Keratinocyte (primary cell): ENCODE results near the gene TMEM204. TPM values are rescaled to one million over a fixed set of nuclear protein-coding genes. Genes with fewer than 3 reads are reported as not detected.
A peak's percentile ranks its signal among the peaks of the same experiment; 100 is the strongest.

ENCODE experiments used
- DNase-seq: peaks from one replicate; pipeline ENCODE4 v3.0.0-alpha.2; 2011; ENCODE audit warnings: low read depth, missing footprints, low spot score
- FAIRE-seq: peaks from 2 replicates; lab custom pipeline; 2011; peaks lifted over from hg19 to GRCh38; lab: Jason Lieb, UNC
- H2AFZ ChIP-seq: 2 replicates; pipeline ENCODE4 v1.6.0; 2012; ENCODE audit warnings: low read length, control low read depth, inconsistent platforms; ENCODE audit not compliant: control insufficient read depth
- H3K27ac ChIP-seq: 2 replicates; pipeline ENCODE4 v1.5.1; 2011; ENCODE audit warnings: low read length; ENCODE audit not compliant: control insufficient read depth, insufficient read depth
- H3K27me3 ChIP-seq: 3 replicates; pipeline ENCODE4 v1.6.0; 2011; ENCODE audit warnings: low read length; ENCODE audit not compliant: control insufficient read depth, insufficient read depth; ENCODE audit errors: extremely low read depth
- H3K36me3 ChIP-seq, 2 experiments: 2 replicates in 1 of 2; 3 replicates in 1 of 2; pipeline ENCODE4 v1.5.1; 2011; ENCODE audit warnings: low read length in 2 of 2, mild to moderate bottlenecking in 1 of 2; ENCODE audit not compliant: control insufficient read depth in 2 of 2, insufficient read depth in 2 of 2; ENCODE audit errors: extremely low read depth in 1 of 2
- H3K4me1 ChIP-seq: 3 replicates; pipeline ENCODE4 v1.5.1; 2011; ENCODE audit warnings: low read length; ENCODE audit not compliant: control insufficient read depth, insufficient read depth; ENCODE audit errors: extremely low read depth
- H3K4me2 ChIP-seq: 3 replicates; pipeline ENCODE4 v1.6.0; 2011; ENCODE audit warnings: low read depth, low read length; ENCODE audit not compliant: control insufficient read depth, insufficient read depth; ENCODE audit errors: extremely low read depth
- H3K4me3 ChIP-seq, 3 experiments: fragments of 200-600 bp in 1 of 3; sonication (generic) in 1 of 3; 2 replicates in 2 of 3; 3 replicates in 1 of 3; pipeline ENCODE4 v1.5.1; 2011 to 2016; ENCODE audit warnings: low read length in 3 of 3, mild to moderate bottlenecking in 3 of 3, control low read depth in 2 of 3, inconsistent platforms in 1 of 3, low read depth in 1 of 3, mixed read lengths in 1 of 3, mixed run types in 1 of 3, moderate library complexity in 1 of 3; ENCODE audit not compliant: control insufficient read depth in 2 of 3, insufficient read depth in 2 of 3; ENCODE audit errors: extremely low read depth in 1 of 3
- H3K79me2 ChIP-seq: 2 replicates; pipeline ENCODE4 v1.6.0; 2012; ENCODE audit warnings: low read length; ENCODE audit not compliant: control insufficient read depth, insufficient read depth
- H3K9ac ChIP-seq: 3 replicates; pipeline ENCODE4 v1.6.0; 2011; ENCODE audit warnings: low read length; ENCODE audit not compliant: control insufficient read depth, insufficient read depth; ENCODE audit errors: extremely low read depth
- H3K9me1 ChIP-seq: 3 replicates; pipeline ENCODE4 v1.6.0; 2011; ENCODE audit warnings: low read length; ENCODE audit not compliant: control insufficient read depth, insufficient read depth; ENCODE audit errors: extremely low read depth
- H3K9me3 ChIP-seq: 2 replicates; pipeline ENCODE4 v1.5.1; 2012; ENCODE audit warnings: low read depth, low read length; ENCODE audit not compliant: control insufficient read depth
- H4K20me1 ChIP-seq: 3 replicates; pipeline ENCODE4 v1.6.0; 2011; ENCODE audit warnings: low read length; ENCODE audit not compliant: control insufficient read depth, insufficient read depth; ENCODE audit errors: extremely low read depth
- CTCF ChIP-seq, 3 experiments: IDR thresholded peaks in 1 of 3; conservative IDR thresholded peaks in 1 of 3; optimal IDR thresholded peaks in 1 of 3; 2 replicates in 2 of 3; 3 replicates in 1 of 3; pipeline versions ENCODE3 to v1.5.1; 2011; ENCODE audit warnings: low read length in 3 of 3, mild to moderate bottlenecking in 3 of 3, moderate library complexity in 2 of 3, control low read depth in 1 of 3, inconsistent platforms in 1 of 3; ENCODE audit not compliant: insufficient read depth in 2 of 3; ENCODE audit errors: extremely low read depth in 1 of 3
- EZH2 ChIP-seq: IDR thresholded peaks from one replicate; pipeline ENCODE4 v1.6.1; 2012; ENCODE audit warnings: inconsistent platforms, mild to moderate bottlenecking, low read length, moderate library complexity
- dilution Hi-C: fragments of 300-500 bp; cut with MboI; formaldehyde crosslinking; loops from one replicate; pipeline ENCODE4 v1.7.0; 2020; ENCODE audit warnings: low sequenced_read_pairs; ENCODE audit not compliant: extremely low pct_ligation_motif_present
- polyA plus RNA-seq, 5 experiments: library from polyadenylated mRNA; depleted of rRNA in 3 of 5; stranded (reverse) in 3 of 5; stranded (forward) in 1 of 5; unstranded in 1 of 5; fragments of >200 nt; gene quantifications; 1 replicate in 1 of 5; 2 replicates in 3 of 5; 3 replicates in 1 of 5; pipeline versions ENCODE4 v1.2.1 to v1.2.3, GENCODE V29; 2011 to 2012; ENCODE audit warnings: missing spikeins in 2 of 5, low read depth in 1 of 5, low replicate concordance in 1 of 5

TMEM204 gene
- polyA plus RNA-seq, 1 donor (not counting 4 experiments of a cell fraction or from before 2014, with no cell fraction given): 1.0 TPM

GRCh38 chr16:1546430-1546829 is 13.0 kb downstream of the TMEM204 start:
- H3K9me1 ChIP-seq: no peaks in the 10 kb centered on the region
- dilution Hi-C loops: no loop called here
- H4K20me1 ChIP-seq: no peaks in the 10 kb centered on the region
- H3K9ac ChIP-seq: no peak overlapping the region
- no peaks in the 10 kb centered on the region for H3K79me2 ChIP-seq
- FAIRE-seq: no peak
- H3K27ac ChIP-seq: no peak overlapping the region
- H3K9me3 ChIP-seq: no peaks in the 10 kb centered on the region
- H3K27me3 ChIP-seq: no peaks in the 10 kb centered on the region
- H3K4me1 ChIP-seq: peaks cover 41% of the 10 kb centered on the region
- no peak for DNase-seq
- TF ChIP-seq EZH2 (no peak), CTCF (optimal IDR thresholded peaks at IDR 0.05 in 1 of 3, IDR thresholded peaks at IDR 0.05 in 1 of 3, conservative IDR thresholded peaks at IDR 0.05 in 1 of 3; ENCODE audit: extremely low read depth in 1 of 3, insufficient read depth in 2 of 3, low read length in 3 of 3) (no peak)
- no peak overlapping the region for H2AFZ ChIP-seq
- H3K4me3 ChIP-seq: no peak overlapping the region
- no peak overlapping the region for H3K4me2 ChIP-seq
- no peaks in the 10 kb centered on the region for H3K36me3 ChIP-seq

- DNase-seq (no peak), FAIRE-seq (no peak)
- no peak overlapping the region for H2AFZ ChIP-seq
- TF ChIP-seq EZH2 (no peak), CTCF (optimal IDR thresholded peaks at IDR 0.05 in 1 of 3, IDR thresholded peaks at IDR 0.05 in 1 of 3, conservative IDR thresholded peaks at IDR 0.05 in 1 of 3; ENCODE audit: extremely low read depth in 1 of 3, insufficient read depth in 2 of 3, low read length in 3 of 3) (no peak)
- H3K4me3 ChIP-seq: no peak overlapping the region
- H3K27me3 ChIP-seq: no peaks in the 10 kb centered on the region
- H3K4me2 ChIP-seq: peak overlapping the region; percentile 47
- H3K9ac ChIP-seq: no peak overlapping the region
- no peaks in the 10 kb centered on the region for H4K20me1 ChIP-seq
- dilution Hi-C loops: no loop called here
- H3K9me3 ChIP-seq: no peaks in the 10 kb centered on the region
- no peak overlapping the region for H3K27ac ChIP-seq
- no peaks in the 10 kb centered on the region for H3K79me2 ChIP-seq
- peaks cover 0 to 2% of the 10 kb centered on the region in 2 experiments for H3K36me3 ChIP-seq
- no peaks in the 10 kb centered on the region for H3K9me1 ChIP-seq
- peaks cover 30% of the 10 kb centered on the region for H3K4me1 ChIP-seq
Measured at GRCh38 chr16:1548233-1548632, 14.8 kb downstream of the TMEM204 start.
